B cell (primary cell): Measurements from ENCODE around the gene TMEM209.

ENCODE experiments used
- EZH2 ChIP-seq: IDR thresholded peaks from 2 replicates; pipeline ENCODE4 v1.6.1; 2012; ENCODE audit warnings: borderline replicate concordance, low read depth, mild to moderate bottlenecking, moderate library complexity, low read length; ENCODE audit not compliant: insufficient read depth, poor library complexity, severe bottlenecking
- TF ChIP-seq, protein P1 (sequence below): fragments of 200-600 bp; IDR thresholded peaks from one replicate; pipeline ENCODE4 v1.8.0; 2022; ENCODE audit warnings: antibody characterized with exemption, mild to moderate bottlenecking

GRCh38 chr7:130196476-130196875 is 8.7 kb downstream of the TMEM209 start:
- TF ChIP-seq, protein P1, sequence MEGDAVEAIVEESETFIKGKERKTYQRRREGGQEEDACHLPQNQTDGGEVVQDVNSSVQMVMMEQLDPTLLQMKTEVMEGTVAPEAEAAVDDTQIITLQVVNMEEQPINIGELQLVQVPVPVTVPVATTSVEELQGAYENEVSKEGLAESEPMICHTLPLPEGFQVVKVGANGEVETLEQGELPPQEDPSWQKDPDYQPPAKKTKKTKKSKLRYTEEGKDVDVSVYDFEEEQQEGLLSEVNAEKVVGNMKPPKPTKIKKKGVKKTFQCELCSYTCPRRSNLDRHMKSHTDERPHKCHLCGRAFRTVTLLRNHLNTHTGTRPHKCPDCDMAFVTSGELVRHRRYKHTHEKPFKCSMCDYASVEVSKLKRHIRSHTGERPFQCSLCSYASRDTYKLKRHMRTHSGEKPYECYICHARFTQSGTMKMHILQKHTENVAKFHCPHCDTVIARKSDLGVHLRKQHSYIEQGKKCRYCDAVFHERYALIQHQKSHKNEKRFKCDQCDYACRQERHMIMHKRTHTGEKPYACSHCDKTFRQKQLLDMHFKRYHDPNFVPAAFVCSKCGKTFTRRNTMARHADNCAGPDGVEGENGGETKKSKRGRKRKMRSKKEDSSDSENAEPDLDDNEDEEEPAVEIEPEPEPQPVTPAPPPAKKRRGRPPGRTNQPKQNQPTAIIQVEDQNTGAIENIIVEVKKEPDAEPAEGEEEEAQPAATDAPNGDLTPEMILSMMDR: no peak
- no peak for TF ChIP-seq EZH2
